DOHH2 (cell line): Measurements from ENCODE around the gene RPTOR.

ENCODE experiments used
- H3F3A ChIP-seq: fragments of 200-600 bp; sonication (generic), shearing (Covaris generic); 2 replicates; pipeline ENCODE4 v1.6.0; 2016; ENCODE audit warnings: antibody characterized with exemption, mild to moderate bottlenecking; ENCODE audit not compliant: control insufficient read depth, insufficient read depth
- H3K27ac ChIP-seq: fragments of 200-600 bp; sonication (generic); 2 replicates; pipeline ENCODE4 v1.5.1; 2014; ENCODE audit warnings: low read depth, mild to moderate bottlenecking, low read length, moderate library complexity
- H3K27me3 ChIP-seq: fragments of 200-600 bp; sonication (generic); 2 replicates; pipeline ENCODE4 v1.6.1; 2014; ENCODE audit warnings: mild to moderate bottlenecking, low read length, mixed read lengths; ENCODE audit not compliant: control insufficient read depth
- H3K36me3 ChIP-seq: fragments of 200-600 bp; sonication (generic); 2 replicates; pipeline ENCODE4 v1.6.1; 2014; ENCODE audit warnings: mild to moderate bottlenecking, low read length, moderate library complexity, mixed read lengths; ENCODE audit not compliant: control insufficient read depth
- H3K4me1 ChIP-seq: fragments of 200-600 bp; sonication (generic); 2 replicates; pipeline ENCODE4 v1.6.1; 2014; ENCODE audit warnings: mild to moderate bottlenecking, low read length, mixed read lengths; ENCODE audit not compliant: control insufficient read depth
- H3K4me2 ChIP-seq: fragments of 200-600 bp; sonication (generic); 2 replicates; pipeline ENCODE4 v1.6.0; 2014; ENCODE audit warnings: mild to moderate bottlenecking, low read length, moderate library complexity
- H3K4me3 ChIP-seq: fragments of 200-600 bp; sonication (generic); 2 replicates; pipeline ENCODE4 v1.5.1; 2014; ENCODE audit warnings: mild to moderate bottlenecking, low read length, mixed read lengths
- H3K79me2 ChIP-seq: fragments of 200-600 bp; sonication (generic); 2 replicates; pipeline ENCODE4 v1.6.1; 2014; ENCODE audit warnings: mild to moderate bottlenecking, low read length, mixed read lengths; ENCODE audit not compliant: control insufficient read depth
- H3K9me2 ChIP-seq: fragments of 200-600 bp; sonication (generic); replicated peaks from 2 replicates; pipeline ENCODE4 v1.6.1; 2014; ENCODE audit warnings: mild to moderate bottlenecking, low read length, mixed read lengths; ENCODE audit not compliant: control insufficient read depth
- H3K9me3 ChIP-seq: fragments of 200-600 bp; sonication (generic); 2 replicates; pipeline ENCODE4 v1.6.1; 2014; ENCODE audit warnings: antibody characterized with exemption, low read length, mixed read lengths; ENCODE audit not compliant: control insufficient read depth, insufficient read depth
- H4K20me1 ChIP-seq: fragments of 200-600 bp; sonication (generic); 2 replicates; pipeline ENCODE4 v1.6.0; 2014; ENCODE audit warnings: low read depth, mild to moderate bottlenecking, antibody characterized with exemption, low read length, moderate library complexity; ENCODE audit not compliant: control insufficient read depth, insufficient read depth
- EZH2phosphoT487 ChIP-seq: fragments of 200-600 bp; sonication (generic); IDR thresholded peaks from 2 replicates; pipeline ENCODE4 v1.6.1; 2017; ENCODE audit warnings: borderline replicate concordance, mild to moderate bottlenecking, antibody characterized with exemption, low read length, moderate library complexity, mixed read lengths
- TF ChIP-seq, protein P1 (sequence below): fragments of 200-600 bp; sonication (generic); IDR thresholded peaks from one replicate; pipeline ENCODE4 v1.5.1; 2014; ENCODE audit warnings: antibody characterized with exemption, mild to moderate bottlenecking, low read depth, low read length; ENCODE audit not compliant: poor library complexity, severe bottlenecking

RPTOR gene

DNA sequence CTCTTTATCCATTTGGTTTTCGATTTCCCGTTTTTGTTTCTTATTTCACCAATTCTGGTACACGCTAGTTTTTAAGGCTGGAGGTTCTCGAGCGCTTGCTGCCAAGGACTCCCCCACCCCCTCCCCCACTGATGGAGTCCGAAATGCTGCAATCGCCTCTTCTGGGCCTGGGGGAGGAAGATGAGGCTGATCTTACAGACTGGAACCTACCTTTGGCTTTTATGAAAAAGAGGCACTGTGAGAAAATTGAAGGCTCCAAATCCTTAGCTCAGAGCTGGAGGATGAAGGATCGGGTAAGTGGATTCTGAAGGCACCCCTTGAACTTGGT, 825 bp downstream of the RPTOR start:
- H3K27ac ChIP-seq = no peak overlapping the region
- peaks cover 17% of the 10 kb centered on the region for H3K4me1 ChIP-seq
- H3K4me2 ChIP-seq = peak overlapping the region; percentile 75
- H3K36me3 ChIP-seq = peaks cover 17% of the 10 kb centered on the region
- H3K79me2 ChIP-seq = peaks cover 59% of the 10 kb centered on the region
- no peaks in the 10 kb centered on the region for H3K9me3 ChIP-seq
- H4K20me1 ChIP-seq = peaks cover 7% of the 10 kb centered on the region; the same call in 1 of the 2 replicates
- no peaks in the 10 kb centered on the region for H3K27me3 ChIP-seq
- peak overlapping the region; percentile 98 for H3K4me3 ChIP-seq
- TF ChIP-seq EZH2phosphoT487 = no peak
- TF ChIP-seq, protein P1, sequence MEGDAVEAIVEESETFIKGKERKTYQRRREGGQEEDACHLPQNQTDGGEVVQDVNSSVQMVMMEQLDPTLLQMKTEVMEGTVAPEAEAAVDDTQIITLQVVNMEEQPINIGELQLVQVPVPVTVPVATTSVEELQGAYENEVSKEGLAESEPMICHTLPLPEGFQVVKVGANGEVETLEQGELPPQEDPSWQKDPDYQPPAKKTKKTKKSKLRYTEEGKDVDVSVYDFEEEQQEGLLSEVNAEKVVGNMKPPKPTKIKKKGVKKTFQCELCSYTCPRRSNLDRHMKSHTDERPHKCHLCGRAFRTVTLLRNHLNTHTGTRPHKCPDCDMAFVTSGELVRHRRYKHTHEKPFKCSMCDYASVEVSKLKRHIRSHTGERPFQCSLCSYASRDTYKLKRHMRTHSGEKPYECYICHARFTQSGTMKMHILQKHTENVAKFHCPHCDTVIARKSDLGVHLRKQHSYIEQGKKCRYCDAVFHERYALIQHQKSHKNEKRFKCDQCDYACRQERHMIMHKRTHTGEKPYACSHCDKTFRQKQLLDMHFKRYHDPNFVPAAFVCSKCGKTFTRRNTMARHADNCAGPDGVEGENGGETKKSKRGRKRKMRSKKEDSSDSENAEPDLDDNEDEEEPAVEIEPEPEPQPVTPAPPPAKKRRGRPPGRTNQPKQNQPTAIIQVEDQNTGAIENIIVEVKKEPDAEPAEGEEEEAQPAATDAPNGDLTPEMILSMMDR = no peak
- H3K9me2 ChIP-seq = no peaks in the 10 kb centered on the region
- no peaks in the 10 kb centered on the region for H3F3A ChIP-seq

DNA sequence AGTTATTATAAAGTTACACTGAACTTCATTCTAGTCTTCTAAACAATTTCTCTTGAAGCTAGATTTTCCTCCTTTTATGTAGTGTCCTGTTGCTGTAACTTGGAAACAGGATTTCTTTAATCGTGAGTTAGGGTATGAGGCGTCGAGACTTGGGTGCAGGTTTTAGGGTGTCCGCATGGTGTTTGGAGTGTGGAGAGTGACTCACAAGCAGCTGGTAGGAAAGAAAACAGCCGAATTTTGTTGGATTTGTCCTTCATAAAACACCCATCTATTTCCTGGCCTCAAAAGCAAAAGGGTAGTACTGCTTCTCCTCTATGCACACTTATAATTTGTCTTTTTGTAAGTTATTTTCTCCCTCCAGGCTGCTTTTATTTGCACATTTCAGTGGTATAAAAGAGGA, 1.6 kb downstream of the RPTOR start:
- Histone ChIP-seq H3K27ac (no peak overlapping the region), H3K4me1 (peaks cover 17% of the 10 kb centered on the region), H3K36me3 (peaks cover 17% of the 10 kb centered on the region), H3K9me3 (no peaks in the 10 kb centered on the region), H3F3A (no peaks in the 10 kb centered on the region), H3K4me3 (peak overlapping the region; percentile 98), H3K4me2 (peak overlapping the region; percentile 75), H3K9me2 (no peaks in the 10 kb centered on the region), H4K20me1 (peaks cover 7% of the 10 kb centered on the region; the same call in 1 of the 2 replicates), H3K79me2 (peaks cover 66% of the 10 kb centered on the region), H3K27me3 (no peaks in the 10 kb centered on the region)
- no peak for TF ChIP-seq EZH2phosphoT487
- TF ChIP-seq, protein P1 = no peak

DNA sequence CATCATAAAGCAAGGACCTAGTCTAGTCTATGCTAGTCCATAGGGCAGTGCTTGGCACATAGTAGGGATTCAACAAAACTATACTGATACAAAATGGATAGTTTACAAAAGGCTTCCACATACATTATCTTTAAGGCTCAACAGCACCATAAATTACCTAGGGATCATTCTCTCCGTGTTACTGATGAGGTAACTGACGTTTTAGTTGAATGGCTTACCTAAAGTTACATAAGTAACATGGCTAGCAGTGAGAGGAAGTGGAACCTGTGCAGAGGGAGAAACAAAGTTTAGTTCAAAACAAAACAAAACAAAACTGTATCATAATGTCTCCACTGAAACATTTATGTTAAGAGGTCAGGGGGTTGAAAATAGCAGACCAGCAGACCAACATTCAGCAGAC, 7.9 kb downstream of the RPTOR start:
- Histone ChIP-seq H3K27ac (no peak overlapping the region; the same call in 1 of the 2 replicates), H3K9me2 (no peaks in the 10 kb centered on the region), H3K4me1 (peaks cover 5% of the 10 kb centered on the region; the same call in 1 of the 2 replicates), H4K20me1 (peaks cover 7% of the 10 kb centered on the region; the same call in 1 of the 2 replicates), H3K9me3 (no peaks in the 10 kb centered on the region), H3K27me3 (no peaks in the 10 kb centered on the region), H3K79me2 (peaks cover 87% of the 10 kb centered on the region), H3F3A (no peaks in the 10 kb centered on the region), H3K4me3 (no peak overlapping the region), H3K4me2 (no peak overlapping the region), H3K36me3 (peaks cover 8% of the 10 kb centered on the region)
- TF ChIP-seq, protein P1 = no peak
- TF ChIP-seq EZH2phosphoT487 = no peak
